HL-60 (cell line): Measurements from ENCODE around the gene NOC4L.

ENCODE experiments used
- CTCF ChIP-seq: IDR thresholded peaks from one replicate; pipeline ENCODE4 v1.5.1; 2011; ENCODE audit warnings: low read length, control low read depth, inconsistent platforms; ENCODE audit not compliant: insufficient read depth
- GABPA ChIP-seq: IDR thresholded peaks from 2 replicates; pipeline ENCODE4 v1.6.1; 2012; ENCODE audit warnings: low read depth
- POLR2AphosphoS5 ChIP-seq: IDR thresholded peaks from 2 replicates; pipeline ENCODE4 v1.6.1; 2012; ENCODE audit warnings: low read depth

- TF ChIP-seq POLR2AphosphoS5 (no peak; the same call in 1 of the 2 replicates), GABPA (no peak), CTCF (no peak)
These were observed 19.4 kb upstream of the NOC4L start for GRCh38 chr12:132124766-132125425.
